NCI-H128 (cell line): ENCODE data around the gene UBASH3B.
"Not testable (repeated sequence)": the region's sequence is repeated elsewhere in the genome, so short reads cannot be mapped to it uniquely, and the experiment has no call there.

ENCODE experiments used
- DNase-seq: peaks from one replicate; lab custom pipeline; 2025; ENCODE audit not compliant: unreplicated experiment; lab: John Stamatoyannopoulos, UW

UBASH3B gene

DNA sequence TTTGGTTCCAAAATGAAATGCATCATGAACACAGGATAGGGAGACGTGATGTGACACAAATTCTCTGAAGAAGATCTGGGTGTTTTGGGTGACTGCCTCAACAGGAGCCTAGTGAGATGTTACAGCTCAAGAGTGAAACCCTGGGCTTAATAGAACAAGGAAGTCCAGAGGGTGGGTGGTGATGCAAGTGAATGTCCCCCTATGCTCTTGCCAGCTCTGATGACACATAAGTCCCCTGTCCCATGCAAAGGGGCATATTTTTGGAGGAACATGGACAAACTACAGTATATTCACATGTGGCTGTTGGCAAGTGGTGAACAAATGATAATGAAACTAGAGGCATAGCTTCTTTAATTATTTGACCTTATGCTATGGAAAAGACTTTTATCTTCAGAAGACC, 191.9 kb downstream of the UBASH3B start:
- no peak for DNase-seq

DNA sequence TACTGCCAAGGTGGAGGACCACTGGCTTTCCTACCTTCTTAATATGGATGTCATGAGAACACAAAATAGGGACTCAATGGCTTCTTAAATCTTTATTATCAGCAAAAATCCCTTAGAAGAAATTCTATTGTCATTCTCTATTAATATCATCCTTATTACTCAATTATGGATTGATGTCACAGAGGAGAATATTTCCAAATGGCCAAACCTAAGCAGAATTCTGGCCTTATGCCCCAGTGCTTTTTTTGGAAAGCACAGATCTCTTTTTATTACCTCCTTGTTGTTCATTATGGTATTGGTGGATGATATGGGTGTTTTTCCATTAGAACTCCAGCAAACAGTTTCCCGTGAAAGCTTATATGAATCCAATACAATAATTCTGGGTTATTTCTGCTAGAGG, 192.7 kb downstream of the UBASH3B start:
- DNase-seq, result no peak

DNA sequence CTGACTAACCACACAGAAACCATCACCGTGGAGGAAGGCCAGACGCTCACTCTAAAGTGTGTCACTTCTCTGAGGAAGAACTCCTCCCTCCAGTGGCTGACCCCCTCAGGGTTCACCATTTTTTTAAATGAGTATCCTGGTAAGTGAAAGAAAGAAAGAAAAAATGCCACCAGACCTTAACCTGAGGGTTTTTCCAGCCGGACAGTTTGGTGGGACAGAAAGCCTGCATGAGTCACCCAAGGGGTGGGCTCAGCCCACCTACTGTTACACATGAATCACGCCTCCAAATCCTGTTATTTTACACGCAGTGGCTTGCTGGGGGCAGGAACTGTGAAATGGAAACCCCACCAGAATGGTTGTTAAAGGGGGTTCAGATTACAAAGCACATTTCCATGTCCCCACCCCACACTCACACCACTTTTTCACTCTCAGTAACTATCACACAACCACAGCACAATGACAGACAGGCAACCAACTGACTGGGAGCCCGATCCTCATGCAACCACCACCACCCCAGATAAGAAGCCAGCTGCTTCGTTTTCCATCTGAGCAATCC, 194.6 kb downstream of the UBASH3B start:
- no peak for DNase-seq

DNA sequence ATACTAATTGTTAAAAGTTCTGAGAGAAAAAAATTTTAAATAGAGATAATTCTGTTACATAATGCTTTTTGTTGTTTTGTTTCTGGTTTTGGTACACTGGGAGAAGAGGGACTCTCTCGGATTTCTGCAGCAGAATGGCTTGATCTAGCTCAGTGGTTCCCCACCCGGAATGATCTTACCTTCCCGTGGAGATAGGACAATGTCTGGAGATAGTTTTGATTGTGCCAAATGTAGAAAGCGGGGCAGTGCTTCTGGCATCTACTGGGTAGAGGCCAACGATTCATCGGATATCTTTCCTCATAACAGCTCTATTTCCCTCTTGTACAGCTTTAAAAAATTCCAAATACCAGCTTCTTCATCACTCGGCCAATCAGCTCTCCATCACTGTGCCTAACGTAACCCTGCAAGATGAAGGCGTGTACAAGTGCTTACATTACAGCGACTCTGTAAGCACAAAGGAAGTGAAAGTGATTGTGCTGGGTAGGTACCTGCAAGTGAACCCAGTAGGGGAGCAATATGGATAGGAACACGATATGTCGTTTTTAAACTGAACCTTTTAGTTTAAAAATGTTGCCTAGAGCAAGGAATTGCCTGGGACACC, 195.9 kb downstream of the UBASH3B start:
- no peak for DNase-seq

DNA sequence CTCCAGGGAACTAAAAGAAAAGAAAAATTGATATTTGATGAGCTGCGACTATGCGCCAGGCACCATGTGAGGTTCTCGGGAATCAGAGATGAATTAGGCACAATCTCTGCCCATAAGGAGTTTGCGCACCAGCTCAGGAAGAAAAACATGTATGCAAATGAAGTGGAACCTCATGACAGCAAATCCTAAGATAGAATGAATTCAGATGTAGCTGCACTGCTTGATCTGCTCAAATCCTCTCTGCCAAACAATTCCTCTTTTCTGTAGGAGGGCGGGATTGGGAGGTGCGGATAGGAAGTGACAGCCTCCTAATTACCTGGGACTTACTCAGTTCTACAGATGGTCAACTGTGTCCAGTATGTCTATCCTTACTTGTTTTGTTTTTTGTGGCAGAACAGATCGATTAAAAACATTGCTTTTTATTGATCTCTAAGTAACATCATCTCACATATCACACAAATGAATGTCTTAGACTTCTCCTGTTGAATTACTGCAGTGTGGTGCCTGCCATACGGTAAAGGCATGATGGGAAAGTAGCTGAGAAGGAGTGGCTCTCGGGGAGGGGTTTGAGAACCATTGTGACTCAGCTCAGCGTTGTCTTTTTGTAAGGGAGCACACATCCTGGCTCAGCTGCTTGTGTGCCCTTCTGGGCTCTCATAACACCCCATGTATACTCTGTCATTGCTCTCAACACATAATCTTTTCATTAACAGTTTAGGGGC, 196.7 kb downstream of the UBASH3B start:
- no peak for DNase-seq

DNA sequence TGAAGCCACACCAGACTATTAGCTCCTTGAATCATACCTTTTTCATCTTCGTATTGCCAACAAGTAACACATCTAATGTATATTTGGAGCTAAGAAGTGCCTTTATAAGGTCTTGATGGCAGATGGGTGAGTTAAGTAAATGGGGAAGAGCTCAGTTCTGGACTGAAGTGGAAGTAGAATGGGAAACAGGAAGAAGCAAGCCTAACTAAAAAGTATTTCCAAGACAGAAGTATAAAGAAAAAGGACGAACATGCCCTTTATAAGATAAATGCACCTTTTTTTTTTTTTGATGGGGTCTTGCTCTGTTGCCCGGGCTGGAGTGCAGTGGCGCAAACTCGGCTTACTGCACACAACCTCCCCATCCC, 197.3 kb downstream of the UBASH3B start:
- no peak for DNase-seq

DNA sequence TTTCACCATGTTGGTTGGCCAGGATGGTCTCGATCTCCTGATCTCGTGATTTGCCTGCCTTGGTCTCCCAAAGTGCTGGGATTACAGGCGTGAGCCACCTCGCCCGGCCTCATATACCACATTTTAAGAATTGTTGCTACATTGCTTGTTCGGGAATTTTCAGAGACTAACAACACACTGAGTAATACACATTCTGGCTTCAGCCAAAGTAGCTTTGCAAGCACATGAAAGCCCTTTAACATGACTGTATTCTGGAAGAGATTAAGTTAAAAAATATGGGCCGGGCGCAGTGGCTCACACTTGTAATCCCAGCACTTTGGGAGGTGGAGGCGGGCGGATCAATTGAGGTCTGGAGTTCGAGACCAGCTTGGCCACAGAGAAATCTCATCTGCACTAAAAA, 197.7 kb downstream of the UBASH3B start:
- DNase-seq, result no peak

DNA sequence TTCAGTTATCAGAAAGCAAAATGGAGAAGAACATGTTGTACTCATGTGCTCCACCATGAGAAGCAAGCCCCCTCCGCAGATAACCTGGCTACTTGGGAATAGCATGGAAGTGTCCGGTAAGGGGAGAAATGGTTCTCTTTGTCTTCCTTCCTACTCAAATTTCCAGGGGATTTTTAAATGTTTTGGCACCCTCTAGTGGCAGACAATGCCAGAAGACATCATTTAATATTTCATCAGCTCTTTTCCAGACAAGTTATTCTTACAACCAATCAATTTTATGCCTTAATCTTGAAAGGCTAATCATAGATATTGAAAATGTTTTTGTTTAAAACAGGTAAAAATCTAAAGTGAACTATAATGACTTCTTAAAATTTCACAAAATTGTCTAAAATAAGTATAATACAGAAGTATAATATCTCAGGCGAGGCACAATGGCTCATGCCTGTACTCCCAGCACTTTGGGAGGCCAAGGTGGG, 198.5 kb downstream of the UBASH3B start:
- DNase-seq, result peak; percentile 65

DNA sequence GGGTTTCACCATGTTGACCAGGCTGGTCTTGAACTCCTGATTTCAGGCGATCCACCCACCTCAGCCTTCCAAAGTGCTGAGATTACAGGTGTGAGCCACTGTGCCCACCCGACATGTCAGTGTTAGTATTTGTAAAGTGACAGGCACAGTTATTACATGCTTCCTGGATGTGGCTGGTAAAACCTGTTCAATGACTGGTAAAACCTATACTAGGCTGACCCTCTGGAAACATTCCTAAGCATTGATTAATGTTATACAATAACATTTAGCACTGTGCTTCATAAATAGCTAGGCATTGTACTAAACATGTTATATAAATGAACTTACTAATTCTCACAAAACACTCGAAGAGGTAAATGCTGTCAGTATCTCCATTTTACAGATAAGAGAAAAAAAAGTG, 206.1 kb downstream of the UBASH3B start:
- no peak for DNase-seq

DNA sequence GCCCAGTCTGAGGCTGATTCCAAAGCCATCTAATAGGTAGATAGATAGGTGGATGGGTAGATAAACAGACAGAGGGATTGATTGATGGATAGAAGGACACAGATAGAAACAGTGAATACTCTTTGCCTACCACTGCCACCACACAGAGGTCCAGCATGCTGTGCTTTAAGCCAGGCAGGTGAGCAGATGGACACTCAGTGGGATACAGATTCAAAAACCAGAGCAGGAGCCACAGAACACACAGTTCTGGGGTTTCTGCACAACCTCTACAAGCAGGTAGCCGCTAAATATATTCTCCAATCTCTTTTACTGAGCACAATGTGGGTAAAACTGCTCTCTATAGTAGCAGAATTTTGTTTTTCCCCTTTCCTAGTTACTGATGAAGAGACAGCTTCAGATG, 206.6 kb downstream of the UBASH3B start:
- DNase-seq, result no peak

DNA sequence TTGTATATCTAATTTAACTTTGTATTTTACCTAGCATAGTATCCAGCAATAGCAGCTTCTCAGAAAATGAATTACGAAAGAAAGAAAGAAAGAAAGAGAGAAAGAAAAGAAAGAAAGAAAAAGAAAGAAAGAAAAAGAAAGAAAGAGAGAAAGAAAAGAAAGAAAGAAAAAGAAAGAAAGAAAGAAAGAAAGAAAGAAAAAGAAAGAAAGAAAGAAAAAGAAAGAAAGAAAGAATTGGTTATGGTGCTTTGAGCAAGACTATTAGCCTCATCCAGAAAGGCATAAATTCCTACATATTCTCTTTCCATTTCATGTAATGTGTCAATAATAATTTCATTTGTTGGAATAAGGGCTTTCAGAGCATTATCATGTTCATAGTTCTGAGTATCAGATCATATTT, 207.6 kb downstream of the UBASH3B start:
- not testable (repeated sequence) for DNase-seq

DNA sequence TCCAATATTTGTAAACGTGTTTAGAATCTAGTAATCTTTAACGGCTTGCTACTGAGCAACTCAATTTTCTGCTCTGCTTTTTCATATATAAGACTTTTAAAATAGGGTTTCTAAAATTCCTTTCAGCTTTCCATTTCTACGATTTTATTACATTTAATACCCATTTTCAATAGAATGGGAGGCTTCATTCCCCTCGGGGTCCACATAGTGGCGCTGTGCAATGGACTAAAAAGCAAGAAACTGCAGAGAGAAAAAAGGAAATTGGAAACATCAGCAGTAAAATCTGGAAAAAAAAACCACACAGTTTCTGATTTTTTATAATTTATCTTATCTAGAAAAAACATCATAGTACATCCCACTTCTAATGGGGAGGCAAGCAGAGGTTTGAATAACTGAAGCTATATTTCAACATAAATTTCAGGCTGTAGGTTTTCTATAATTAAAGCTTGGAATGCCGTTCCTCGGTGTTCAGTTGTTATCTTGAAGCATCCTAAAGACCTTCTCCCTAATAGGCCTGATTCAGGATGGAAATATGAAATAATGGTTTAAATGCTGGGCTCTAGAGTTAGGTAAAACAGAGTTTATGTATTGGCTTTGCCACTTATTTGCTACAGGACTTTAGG, 208.3 kb downstream of the UBASH3B start:
- DNase-seq, result no peak
